ENCODE measurements around the gene NF2.

GRCh38 chr22:29570912-29571549 lies 32.4 kb upstream of the NF2 start:
- TF ChIP-seq CTCF (conservative IDR thresholded peaks at IDR 0.05; ENCODE audit: low read depth in 2 of 2) (no peak), JUNB (IDR thresholded peaks at IDR 0.05; ENCODE audit: unreplicated experiment) (no peak), EZH2phosphoT487 (IDR thresholded peaks at IDR 0.05; ENCODE audit: unreplicated experiment) (no peak), EZH2 (IDR thresholded peaks at IDR 0.05; ENCODE audit: low read depth, unreplicated experiment) (no peak), POLR2AphosphoS5 (IDR thresholded peaks at IDR 0.05; ENCODE audit: low read depth) (no peak)
- TF ChIP-seq, protein P1, sequence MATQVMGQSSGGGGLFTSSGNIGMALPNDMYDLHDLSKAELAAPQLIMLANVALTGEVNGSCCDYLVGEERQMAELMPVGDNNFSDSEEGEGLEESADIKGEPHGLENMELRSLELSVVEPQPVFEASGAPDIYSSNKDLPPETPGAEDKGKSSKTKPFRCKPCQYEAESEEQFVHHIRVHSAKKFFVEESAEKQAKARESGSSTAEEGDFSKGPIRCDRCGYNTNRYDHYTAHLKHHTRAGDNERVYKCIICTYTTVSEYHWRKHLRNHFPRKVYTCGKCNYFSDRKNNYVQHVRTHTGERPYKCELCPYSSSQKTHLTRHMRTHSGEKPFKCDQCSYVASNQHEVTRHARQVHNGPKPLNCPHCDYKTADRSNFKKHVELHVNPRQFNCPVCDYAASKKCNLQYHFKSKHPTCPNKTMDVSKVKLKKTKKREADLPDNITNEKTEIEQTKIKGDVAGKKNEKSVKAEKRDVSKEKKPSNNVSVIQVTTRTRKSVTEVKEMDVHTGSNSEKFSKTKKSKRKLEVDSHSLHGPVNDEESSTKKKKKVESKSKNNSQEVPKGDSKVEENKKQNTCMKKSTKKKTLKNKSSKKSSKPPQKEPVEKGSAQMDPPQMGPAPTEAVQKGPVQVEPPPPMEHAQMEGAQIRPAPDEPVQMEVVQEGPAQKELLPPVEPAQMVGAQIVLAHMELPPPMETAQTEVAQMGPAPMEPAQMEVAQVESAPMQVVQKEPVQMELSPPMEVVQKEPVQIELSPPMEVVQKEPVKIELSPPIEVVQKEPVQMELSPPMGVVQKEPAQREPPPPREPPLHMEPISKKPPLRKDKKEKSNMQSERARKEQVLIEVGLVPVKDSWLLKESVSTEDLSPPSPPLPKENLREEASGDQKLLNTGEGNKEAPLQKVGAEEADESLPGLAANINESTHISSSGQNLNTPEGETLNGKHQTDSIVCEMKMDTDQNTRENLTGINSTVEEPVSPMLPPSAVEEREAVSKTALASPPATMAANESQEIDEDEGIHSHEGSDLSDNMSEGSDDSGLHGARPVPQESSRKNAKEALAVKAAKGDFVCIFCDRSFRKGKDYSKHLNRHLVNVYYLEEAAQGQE (IDR thresholded peaks at IDR 0.05; ENCODE audit: unreplicated experiment) = no peak
